Endothelial cell of hepatic sinusoid (primary cell): ENCODE measurements around the gene MFAP3.

ENCODE experiments used
- in situ Hi-C: cut with HindIII; loops from 2 replicates; pipeline ENCODE4 v1.10.0; 2017; ENCODE audit warnings: low sequenced_read_pairs

The MFAP3 gene

DNA sequence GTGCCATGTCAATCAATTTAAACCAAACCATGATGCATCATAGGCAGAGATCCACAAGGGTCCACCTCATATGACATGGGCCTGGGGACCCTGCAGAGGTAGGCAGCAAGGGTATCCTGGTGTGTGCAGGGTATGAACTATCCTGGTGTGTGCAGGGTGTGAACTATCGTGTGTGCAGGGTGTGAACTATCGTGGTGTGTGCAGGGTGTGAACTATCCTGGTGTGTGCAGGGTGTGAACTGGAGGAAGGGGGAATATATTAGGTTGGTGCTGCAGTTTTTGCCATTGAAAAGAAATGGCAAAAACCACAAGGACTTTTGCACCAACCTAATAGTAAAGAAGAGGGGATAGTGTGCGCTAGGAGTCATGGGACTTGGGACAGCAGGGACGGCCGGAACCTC, 50.0 kb downstream of the MFAP3 start:
- in situ Hi-C loops, result no loop called here

DNA sequence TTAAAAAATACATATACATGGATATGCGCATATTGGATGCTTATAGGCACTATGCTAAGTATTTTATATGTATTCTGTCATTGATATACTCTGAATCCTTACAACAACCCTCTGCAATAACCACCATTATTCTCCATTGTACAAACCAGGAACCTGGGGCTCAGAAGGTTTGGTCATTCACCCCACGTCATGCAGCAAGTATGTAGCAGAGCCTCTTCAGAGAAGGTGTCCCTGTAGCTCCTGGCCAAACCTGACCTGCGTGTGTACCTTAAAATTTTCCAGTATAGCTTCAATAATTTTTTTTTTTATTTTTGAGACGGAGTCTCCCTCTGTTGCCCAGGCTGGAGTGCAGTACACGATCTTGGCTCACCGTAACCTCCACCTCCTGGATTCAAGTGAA, 51.9 kb downstream of the MFAP3 start:
- in situ Hi-C loops, result no loop called here

DNA sequence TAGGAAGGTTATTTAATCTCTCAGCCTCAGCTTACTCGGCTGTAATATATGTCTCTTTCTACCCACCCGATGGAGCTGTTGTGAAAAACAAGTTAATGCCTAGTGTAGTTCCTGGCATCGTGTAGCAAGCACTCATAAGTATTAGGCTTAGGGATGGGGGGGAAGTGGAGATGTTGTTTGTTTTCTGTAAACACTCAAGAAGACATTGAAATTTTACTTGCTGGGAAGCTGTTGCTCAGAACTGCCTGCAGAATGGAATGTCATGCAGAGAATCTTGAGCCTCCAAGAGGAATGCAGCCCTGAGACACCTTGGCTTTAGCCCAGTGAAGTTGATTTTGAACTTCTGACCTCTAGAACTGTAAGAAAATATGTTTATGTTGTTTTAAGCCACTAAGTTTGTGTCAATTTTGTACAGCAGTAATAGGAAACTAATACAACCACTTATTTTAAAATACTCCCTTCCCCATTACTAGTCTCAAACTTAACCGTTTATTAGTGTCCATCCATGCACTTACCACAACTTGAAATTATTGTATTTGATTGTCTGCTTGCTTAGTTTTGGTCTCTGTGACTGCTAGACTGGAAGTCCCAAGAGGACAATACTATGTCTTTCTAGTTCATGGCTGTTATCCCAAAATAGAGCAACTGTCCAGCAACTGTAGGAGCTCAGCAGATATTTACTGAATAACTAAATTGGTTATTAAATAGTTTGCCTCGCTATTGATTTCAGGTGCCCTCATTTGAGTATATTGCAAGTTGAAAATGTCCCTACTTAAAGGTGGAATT, 53.8 kb downstream of the MFAP3 start:
- in situ Hi-C loops, result no loop called here

DNA sequence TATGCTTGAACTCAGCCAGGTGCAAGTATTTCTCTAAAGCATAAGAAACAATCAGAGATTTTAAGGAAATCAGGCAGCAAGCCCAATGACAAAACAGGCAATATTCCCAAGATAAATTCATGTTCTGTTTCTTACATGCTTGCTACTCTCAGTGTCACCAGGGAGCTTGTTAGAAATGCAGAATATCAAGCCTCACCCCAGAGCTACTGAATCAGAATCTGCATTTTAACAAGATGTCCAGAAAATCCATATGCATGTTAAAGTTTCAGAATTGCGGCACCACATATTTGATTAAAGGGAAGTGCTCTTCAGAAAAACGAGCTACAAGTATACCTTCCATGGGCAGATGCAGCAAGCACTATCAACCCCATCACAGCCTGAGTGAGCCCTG, 54.4 kb downstream of the MFAP3 start:
- in situ Hi-C loops, result no loop called here

DNA sequence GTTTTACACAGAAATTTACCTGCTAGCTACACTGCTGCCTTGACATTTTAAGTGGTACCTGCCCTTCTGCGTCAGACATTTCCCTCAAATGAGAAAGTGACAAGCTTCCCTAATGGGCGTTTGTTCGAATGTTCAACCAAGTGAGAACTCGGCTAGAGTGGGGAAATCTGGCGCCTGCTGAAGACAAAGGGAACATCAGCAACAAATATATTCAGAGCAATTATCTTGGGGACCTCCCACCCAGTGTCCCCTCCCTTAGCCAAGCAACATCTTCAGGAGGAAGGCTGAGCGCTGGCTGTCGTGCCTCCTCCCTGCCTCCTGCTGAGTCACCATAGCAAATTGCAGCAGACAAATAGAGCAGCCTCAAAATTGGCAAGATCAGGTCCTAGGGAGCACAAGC, 57.1 kb downstream of the MFAP3 start:
- in situ Hi-C loops, result no loop called here

DNA sequence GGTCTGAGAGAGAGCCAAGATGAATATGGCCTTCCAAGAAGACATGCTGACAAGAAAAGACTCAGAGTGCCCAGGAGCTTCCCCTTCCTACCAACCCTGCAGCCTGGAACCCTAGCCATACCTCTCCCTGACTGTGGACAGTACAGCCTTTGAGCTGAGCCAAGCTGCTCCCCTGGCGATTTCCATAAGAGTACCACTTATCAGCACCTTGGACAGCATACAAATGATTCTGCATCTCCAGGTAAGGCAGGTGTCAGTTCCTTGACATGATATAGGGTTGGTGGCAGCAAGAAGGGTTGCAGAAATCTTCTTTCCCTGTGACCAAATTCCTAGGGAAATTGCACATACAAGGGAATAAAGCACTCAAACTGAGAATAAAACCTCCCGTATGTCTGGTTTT, 58.3 kb downstream of the MFAP3 start:
- in situ Hi-C loops, result no loop called here

DNA sequence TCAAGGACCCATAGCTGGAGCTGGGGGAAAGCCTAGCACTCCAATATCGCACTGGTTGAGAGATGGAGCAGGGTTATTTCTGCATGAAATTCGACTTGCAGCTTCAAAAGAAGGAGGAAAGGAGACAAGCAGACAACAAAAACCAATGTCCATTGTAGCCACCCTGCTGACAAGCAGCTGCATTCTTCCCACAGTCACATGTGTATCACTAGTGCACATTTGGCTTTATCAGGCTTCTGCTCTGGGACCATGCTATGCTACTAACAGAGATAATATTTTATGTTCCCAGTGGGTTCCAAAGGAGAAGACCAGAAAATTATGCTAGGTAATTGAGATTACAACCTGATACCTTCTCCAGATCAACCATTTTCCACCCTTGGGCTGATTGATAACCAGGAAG, 59.7 kb downstream of the MFAP3 start:
- in situ Hi-C loops, result no loop called here

DNA sequence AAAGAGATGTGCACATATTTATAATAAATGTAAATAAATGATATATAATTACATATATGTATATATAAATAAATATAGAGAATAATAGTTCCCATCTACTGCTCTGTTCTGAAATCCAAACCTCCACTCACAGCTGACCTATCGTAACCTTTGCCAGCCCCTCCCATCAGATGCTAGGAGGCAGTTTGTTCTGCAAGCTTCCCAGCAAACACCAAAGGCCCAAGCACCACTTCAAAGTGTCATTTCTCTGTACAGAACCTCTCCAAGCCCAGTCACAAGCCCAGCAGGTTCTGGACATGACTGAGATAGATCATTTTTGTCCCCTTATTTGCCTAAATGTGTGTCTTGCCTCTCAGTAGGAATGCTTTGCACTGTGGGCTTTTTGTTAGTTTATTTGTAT, 62.4 kb downstream of the MFAP3 start:
- in situ Hi-C loops, result no loop called here

DNA sequence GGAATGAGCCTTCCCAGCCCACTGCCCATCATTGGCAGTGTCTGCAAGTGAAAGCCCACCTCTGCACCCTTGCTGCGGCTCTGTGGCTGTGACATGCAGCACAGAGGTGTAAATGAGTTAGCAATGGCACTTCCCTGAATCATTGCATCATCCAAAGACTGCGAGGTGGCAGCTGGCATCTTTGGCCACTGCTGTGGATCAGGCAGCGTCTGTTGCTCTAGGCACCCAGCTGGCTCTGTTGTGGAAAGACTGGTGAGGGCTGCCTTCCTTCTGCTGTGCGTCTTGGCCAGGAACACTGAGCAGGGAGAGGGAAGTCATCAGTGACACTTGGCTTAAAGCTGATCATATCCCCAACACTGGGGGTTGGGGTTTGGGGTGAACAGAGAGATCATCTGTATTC, 64.5 kb downstream of the MFAP3 start:
- in situ Hi-C loops, result no loop called here
